WERI-Rb-1 (cell line): Measurements from ENCODE around the gene TBX15.

Experiments used
- DNase-seq: peaks from one replicate; pipeline ENCODE4 v3.0.0-alpha.2; 2020
- H3K27ac ChIP-seq: fragments of 250-450 bp; sonication (Bioruptor Pico); 2 replicates; pipeline ENCODE4 v1.5.1; 2020; ENCODE audit warnings: mild to moderate bottlenecking, moderate library complexity
- H3K27me3 ChIP-seq: fragments of 250-450 bp; sonication (Bioruptor Pico); 2 replicates; pipeline ENCODE4 v1.5.1; 2021; ENCODE audit warnings: mild to moderate bottlenecking, low read depth, moderate library complexity; ENCODE audit not compliant: insufficient read depth, severe bottlenecking
- H3K36me3 ChIP-seq: fragments of 250-450 bp; sonication (Bioruptor Pico); 2 replicates; pipeline ENCODE4 v1.5.1; 2020; ENCODE audit warnings: mild to moderate bottlenecking, moderate library complexity
- H3K4me3 ChIP-seq: 2 replicates; pipeline ENCODE4 v1.5.1; 2011; ENCODE audit warnings: low read depth, mild to moderate bottlenecking, control low read depth, low read length
- H3K9me3 ChIP-seq: fragments of 250-450 bp; sonication (Bioruptor Pico); 2 replicates; pipeline ENCODE4 v1.5.1; 2021; ENCODE audit warnings: mild to moderate bottlenecking, moderate library complexity; ENCODE audit not compliant: severe bottlenecking
- CTCF ChIP-seq: IDR thresholded peaks from 2 replicates; pipeline ENCODE4 v1.5.1; 2011; ENCODE audit warnings: low read depth, mild to moderate bottlenecking, control low read depth, inconsistent platforms, low read length

The TBX15 gene

GRCh38 chr1:119004129-119004527 lies 16.0 kb upstream of the TBX15 start:
- Histone ChIP-seq H3K36me3 (no peaks in the 10 kb centered on the region), H3K9me3 (peaks cover 10% of the 10 kb centered on the region), H3K27ac (no peak overlapping the region), H3K27me3 (peaks cover 36% of the 10 kb centered on the region), H3K4me3 (no peak overlapping the region)
- TF ChIP-seq CTCF = no peak
- no peak for DNase-seq

DNA sequence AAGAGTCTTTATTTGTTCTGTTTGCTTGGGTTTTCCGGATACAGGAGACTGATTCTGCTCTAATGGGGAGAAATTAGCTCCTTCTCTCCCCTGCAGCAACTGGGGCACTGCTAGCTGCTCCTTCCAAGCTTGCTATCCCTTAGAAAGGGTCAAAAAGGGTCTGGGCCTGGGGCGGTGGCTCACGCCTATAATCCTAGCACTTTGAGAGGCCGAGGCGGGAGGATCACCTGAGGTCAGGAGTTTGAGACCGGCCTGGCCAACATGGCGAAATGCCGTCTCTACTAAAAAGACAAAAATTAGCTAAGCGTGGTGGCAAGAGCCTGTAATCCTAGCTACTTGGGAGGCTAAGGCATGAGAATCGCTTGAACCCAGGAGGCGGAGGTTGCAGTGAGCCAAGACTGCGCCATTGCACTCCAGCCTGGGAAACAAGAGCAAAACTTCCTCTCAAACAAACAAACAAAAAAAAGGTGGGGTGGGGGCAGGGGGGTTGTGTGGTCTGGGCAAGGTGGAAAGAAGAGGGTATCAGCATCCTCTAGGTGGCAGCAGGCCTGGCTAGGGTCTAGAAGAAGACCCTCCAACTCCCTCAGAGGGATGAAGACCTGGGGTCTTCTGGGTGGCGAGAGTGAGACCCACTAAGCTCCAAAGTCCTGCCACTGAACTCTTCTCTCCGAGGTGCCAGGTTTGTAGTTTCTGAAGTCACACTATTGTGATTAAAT lies 15.4 kb upstream of the TBX15 start:
- TF ChIP-seq CTCF = peak; percentile 34; the same call in 1 of the 2 replicates
- Histone ChIP-seq H3K4me3 (no peak overlapping the region), H3K36me3 (no peaks in the 10 kb centered on the region), H3K9me3 (peaks cover 10% of the 10 kb centered on the region), H3K27me3 (peaks cover 36% of the 10 kb centered on the region), H3K27ac (no peak overlapping the region)
- no peak for DNase-seq

GRCh38 chr1:119002028-119002686 lies 14.0 kb upstream of the TBX15 start:
- H3K27me3 ChIP-seq = peaks cover 23% of the 10 kb centered on the region
- TF ChIP-seq CTCF = no peak
- no peak overlapping the region for H3K27ac ChIP-seq
- H3K4me3 ChIP-seq = no peak overlapping the region
- H3K9me3 ChIP-seq = peaks cover 10% of the 10 kb centered on the region
- no peak for DNase-seq
- H3K36me3 ChIP-seq = no peaks in the 10 kb centered on the region

DNA sequence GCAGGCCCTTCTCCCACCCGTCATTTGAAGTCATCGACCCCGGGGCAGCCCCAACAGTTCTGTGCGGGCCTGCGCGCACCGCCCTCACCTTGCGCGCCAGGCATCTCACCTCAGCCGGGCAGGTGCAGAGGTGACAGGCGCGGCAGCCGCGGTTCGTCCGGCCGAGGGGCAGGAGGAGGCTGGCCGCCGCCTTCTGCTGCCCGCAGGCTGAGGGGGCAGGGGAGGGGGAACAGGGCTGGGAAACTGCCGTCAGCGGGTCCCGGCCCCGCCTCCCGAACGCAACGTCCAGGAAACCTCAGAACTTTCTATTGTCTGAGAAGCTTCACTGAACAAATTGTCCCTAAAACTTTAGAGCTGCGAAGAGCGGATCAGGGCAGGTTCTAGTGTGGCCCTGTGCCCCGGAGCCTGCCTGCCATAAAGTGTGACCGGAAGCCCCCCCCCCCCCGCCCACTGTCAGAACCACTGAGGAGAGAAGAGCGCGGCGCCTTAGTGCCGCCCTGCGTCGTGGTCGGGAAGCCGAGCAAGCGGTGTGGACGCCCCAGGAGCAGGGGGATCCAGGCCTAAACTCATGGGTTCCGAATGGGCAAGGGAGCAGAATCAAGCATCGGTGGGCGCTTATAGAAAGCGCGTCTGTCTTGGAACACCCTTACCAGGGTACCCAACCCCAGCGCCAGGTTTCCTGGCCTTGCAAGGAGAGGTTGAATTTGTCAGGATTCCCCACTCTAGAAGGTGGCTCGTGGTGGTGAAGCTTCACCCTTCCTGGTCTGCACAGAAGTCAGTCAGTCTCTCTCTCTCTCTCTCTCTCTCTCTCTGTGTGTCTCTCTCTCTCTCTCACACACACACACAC lies 13.3 kb upstream of the TBX15 start:
- Histone ChIP-seq H3K27ac (no peak overlapping the region), H3K36me3 (no peaks in the 10 kb centered on the region), H3K9me3 (peaks cover 4% of the 10 kb centered on the region), H3K4me3 (peak overlapping the region; percentile 35), H3K27me3 (peaks cover 16% of the 10 kb centered on the region)
- TF ChIP-seq CTCF = no peak
- no peak for DNase-seq

DNA sequence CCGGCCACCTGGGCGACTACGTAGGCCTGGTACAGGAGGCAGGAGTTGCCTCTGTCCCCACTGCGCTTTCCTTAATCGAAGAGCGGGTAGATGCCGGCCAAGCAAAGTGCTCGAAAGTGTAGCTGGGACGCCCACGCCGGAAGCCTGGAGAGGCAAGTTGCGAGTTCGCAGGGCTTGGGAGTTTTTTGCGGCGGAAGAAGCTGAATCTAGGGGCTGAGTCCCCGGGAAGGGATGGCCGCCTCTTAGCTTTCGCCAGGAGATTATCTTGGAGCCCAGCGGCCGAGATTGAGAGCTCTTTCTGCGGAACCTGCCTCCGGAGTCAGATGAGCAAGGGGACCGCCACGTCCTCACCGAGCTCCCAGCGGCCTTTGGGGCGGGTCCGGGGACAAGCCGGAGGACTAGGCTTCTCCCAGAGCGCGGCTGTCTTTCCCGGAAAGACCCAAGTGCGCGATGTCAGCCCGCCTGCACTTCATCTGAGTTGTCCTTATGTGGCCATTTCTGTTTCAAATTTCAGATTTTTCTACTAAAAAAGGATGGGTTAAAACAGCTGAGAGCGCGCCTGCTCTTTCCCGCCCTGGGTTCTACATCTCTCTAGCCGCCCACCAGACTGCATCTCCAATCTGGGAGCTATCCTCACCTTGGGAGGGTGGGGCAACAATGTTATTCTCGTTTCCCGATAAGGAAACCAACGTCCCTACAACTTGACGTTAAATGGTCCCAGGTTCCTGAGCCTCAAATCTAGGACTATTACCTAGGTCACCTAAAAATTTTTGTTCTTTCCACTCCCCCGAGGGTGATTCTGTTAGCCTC lies 12.4 kb upstream of the TBX15 start:
- H3K4me3 ChIP-seq = peak overlapping the region; percentile 35
- H3K9me3 ChIP-seq = no peaks in the 10 kb centered on the region

More for the DNA sequence above, 12.4 kb upstream of the TBX15 start:
- H3K27ac ChIP-seq = no peak overlapping the region
- peaks cover 7% of the 10 kb centered on the region for H3K27me3 ChIP-seq
- DNase-seq = no peak
- TF ChIP-seq CTCF = no peak
- no peaks in the 10 kb centered on the region for H3K36me3 ChIP-seq
